Mammary epithelial cell (primary cell): ENCODE results near the gene AIFM2.

Experiments
- CTCF ChIP-seq, 2 donors: IDR thresholded peaks in 1 of 2; conservative IDR thresholded peaks in 1 of 2; 2 replicates each; pipeline ENCODE4 v1.5.1; 2011 to 2012; ENCODE audit warnings: inconsistent platforms in 2 of 2, low read length in 2 of 2, mild to moderate bottlenecking in 2 of 2, control low read depth in 1 of 2, low read depth in 1 of 2; ENCODE audit not compliant: insufficient read depth in 1 of 2; ENCODE audit errors: extremely low read depth in 1 of 2
- EZH2 ChIP-seq: IDR thresholded peaks from 2 replicates; pipeline ENCODE4 v1.6.1; 2012; ENCODE audit warnings: low read length, inconsistent platforms, borderline replicate concordance

DNA sequence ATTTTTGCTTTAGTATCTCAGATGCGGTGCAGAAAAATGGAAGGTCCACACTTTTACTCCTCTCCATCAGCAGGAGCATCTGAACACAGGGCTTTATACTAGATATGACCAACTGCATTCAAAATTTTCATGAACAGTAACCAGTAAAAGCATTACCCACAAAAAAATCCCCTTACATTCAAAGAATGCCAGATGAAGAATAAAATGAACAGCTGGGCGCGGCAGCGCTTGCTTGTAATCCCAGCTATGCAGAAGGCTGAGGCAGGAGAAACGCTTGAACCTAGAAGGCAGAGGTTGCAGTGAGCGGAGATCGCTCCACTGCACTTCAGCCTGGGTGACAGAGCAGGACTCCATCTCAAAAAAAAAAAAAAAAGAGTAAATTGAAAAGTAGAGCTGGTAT is 34.6 kb upstream of the AIFM2 start:
- TF ChIP-seq EZH2: no peak
- no peak for TF ChIP-seq CTCF (conservative IDR thresholded peaks at IDR 0.05 in 1 of 2, IDR thresholded peaks at IDR 0.05 in 1 of 2; ENCODE audit: extremely low read depth in 1 of 2, insufficient read depth in 1 of 2, low read depth in 1 of 2, low read length in 2 of 2)
